Activated CD4-positive, alpha-beta T cell treated with anti-CD3 and anti-CD28 coated beads, Interleukin-2, amount 50 U/mL, for 48 hours (primary cell): ENCODE data around the gene SERPINC1.
"Not testable (repeated sequence)": the region's sequence is repeated elsewhere in the genome, so short reads cannot be mapped to it uniquely, and the experiment has no call there.

ENCODE experiments used
- DNase-seq, 2 experiments: peaks; one replicate each; pipeline ENCODE4 v3.0.0-alpha.2; 2020

SERPINC1 gene

DNA sequence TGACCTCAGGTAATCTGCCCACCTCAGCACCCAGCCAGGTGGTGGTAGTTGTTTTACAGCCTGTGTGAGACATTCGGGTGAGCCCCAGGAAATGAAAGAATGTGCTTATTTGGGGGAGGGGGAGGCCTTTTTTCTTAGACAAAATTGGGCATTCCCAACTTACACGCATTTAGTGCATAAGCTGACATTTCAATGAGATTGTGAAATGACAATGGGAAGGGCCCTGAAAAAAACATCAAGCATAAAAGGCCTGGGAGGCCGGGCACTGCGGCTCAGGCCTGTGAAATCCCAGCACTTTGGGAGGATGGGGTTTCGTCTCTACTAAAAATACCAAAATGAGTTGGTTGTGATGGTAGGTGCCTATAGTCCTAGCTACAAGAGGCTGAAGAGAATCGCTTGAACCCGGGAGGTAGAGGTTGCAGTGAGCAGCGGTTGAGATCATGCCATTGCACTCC lies 54.3 kb downstream of the SERPINC1 start:
- DNase-seq, result no peak

DNA sequence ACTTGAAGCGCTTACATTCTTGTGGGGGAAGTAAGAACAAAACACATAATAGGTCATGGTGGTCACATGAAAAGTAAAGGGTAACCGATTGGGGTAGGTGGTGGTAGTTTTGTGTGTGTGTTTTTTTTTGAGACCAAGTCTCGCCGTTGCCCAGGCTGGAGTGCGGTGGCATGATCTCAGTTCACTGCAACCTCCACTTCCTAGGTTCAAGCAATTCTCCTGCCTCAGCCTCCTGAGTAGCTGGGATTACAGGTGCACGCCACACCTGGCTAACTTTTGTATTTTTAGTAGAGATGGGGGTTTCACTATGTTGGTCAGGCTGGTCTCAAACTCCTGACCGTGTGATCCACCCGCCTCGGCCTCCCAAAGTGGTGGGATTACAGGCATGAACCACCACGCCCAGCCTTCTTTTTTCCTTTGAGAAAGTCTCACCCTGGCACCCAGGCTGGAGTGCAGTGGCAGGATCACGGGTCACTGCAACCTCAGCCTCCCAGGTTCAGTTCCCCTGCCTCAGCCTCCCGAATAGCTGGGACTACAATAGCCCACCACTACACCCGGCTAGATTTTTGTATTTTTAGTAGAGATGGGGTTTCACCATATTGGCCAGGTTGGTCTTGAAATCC lies 54.9 kb downstream of the SERPINC1 start:
- peak; percentile 46 to 60 for DNase-seq

DNA sequence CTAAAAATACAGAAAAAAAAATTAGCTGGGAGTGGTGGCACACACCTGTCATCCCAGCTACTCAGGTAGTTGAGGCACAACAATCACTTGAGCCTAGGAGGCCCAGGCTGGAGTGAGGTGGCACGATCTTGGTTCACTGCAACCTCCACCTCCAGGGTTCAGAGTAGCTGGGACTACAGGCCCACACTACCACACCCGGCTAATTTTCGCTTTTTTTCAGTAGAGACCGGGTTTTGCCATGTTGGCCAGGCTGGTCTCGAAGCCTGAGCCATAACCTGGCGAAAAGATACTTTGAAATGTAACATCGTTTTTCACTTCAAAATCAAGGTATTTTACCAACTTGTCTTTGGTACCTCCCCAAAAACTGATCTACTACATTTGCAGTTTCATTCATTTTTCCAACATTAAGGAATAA lies 55.4 kb downstream of the SERPINC1 start:
- peak; percentile 45 to 59 for DNase-seq

DNA sequence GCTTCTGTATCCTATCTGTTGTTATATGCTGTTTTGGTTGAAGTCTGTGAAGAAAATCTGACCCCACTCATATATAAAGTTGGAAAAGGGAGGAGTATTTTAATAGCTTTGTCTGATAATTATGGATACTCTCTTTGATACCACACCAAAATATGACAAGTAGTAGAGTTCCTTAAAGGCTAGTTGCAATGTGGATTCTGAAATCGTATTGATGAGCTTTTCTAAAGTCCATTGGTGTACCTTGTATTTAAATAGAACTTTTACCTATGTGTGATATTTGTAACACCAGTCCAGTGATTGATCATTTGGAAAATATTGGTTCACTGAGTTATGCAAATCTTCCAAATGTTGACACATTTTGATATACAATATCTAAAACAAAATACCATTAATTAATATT lies 57.1 kb downstream of the SERPINC1 start:
- DNase-seq, result no peak

DNA sequence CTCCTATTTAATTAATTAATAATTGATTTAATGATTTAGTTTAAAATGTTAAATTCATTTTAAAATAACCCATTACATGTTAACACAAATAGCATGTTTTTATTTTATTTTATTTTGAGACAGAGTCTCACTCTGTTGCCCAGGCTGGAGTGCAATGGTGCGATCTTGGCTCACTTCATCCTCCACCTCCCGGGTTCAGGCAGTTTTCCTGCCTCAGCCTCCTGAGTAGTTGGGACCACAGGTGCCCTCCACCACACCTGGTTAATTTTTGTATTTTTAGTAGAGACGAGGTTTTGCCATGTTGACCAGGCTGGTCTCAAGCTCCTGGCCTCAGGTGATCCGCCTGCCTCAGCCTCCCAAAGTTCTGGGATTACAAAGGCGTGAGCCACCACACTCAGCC lies 57.6 kb downstream of the SERPINC1 start:
- DNase-seq, result not testable (repeated sequence)

DNA sequence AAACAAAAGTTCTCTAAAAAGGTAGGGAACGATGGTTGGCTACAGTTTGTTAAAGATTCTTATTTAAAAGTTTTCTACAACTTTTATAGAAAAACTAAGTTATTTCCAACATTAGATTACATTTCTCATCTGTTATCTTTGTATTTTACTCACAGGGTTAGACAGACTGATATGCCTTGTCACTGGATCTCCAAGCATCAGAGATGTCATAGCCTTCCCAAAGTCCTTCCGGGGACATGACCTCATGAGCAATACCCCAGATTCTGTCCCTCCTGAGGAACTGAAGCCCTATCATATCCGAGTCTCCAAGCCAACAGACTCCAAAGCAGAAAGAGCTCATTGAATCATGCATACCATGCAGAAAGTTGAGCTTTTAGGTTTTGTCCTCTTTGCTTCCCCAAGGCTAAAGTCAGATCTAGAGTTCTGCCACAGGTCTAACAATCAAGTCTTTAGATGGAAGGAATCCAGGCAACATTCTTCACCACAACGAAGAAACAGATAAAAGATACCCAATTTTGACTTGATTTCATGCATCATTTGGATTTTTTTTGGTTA lies 59.7 kb downstream of the SERPINC1 start:
- DNase-seq, result no peak

DNA sequence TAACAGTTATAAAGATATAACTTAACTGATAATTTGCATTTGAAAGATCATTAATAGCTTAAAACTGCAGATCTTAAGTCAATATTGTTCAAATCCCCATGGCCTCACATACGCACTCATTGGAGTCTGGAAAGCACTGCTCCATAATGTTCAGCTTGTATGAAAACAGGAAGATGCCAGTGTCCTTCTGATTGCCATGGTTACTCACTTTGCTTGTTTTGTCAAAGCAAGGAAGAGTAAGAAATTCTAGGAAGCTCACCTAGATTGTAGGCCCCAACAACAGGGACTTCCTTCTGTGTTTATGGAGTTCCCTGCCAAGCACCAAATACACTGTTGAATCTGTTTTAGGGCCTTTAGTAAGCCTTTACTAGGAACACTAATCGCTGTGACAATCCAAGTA lies 60.2 kb downstream of the SERPINC1 start:
- no peak for DNase-seq

DNA sequence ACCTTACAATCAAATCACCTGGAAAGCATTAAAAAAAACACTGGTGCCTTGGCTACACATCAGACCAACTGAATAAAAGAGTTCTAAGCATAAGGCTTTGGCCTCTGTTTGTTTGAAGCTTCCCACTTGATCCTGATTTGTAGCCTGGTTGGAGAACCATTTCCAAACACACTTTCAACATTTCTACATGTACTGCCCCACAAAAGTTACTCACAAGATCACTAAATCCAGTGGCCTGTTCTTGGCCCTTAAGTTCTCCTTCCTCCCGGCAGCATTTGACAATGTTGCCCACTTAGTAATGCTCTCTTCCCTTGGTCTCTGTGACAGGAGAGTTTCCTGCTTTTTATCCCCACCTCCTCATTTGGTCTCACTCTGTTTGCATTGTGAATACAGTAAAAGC lies 61.1 kb downstream of the SERPINC1 start:
- no peak for DNase-seq
